DND-41 (cell line): ENCODE data around the gene RSPH3.

Experiments used
- ATAC-seq: fragments of 200-7000 bp; cut with Tn5 transposase; 3 replicates; pipeline ENCODE4 v1.9.1; 2021; ENCODE audit warnings: low read depth; ENCODE audit not compliant: insufficient read depth
- DNase-seq: peaks from one replicate; pipeline ENCODE4 v3.0.0-alpha.2; 2020
- H2AFZ ChIP-seq: 2 replicates; pipeline ENCODE4 v1.6.0; 2012; ENCODE audit warnings: low read depth, low read length
- H3K27ac ChIP-seq: 2 replicates; pipeline ENCODE4 v1.5.1; 2012; ENCODE audit warnings: low read length, inconsistent platforms
- H3K27me3 ChIP-seq: fragments of 200-600 bp; sonication (generic); 2 replicates; pipeline ENCODE4 v1.6.0; 2012; ENCODE audit warnings: low read length, mild to moderate bottlenecking, inconsistent platforms; ENCODE audit not compliant: insufficient read depth, poor library complexity
- H3K36me3 ChIP-seq: 2 replicates; pipeline ENCODE4 v1.5.1; 2012; ENCODE audit warnings: low read length, inconsistent platforms; ENCODE audit not compliant: insufficient read depth
- H3K4me1 ChIP-seq: 2 replicates; pipeline ENCODE4 v1.5.1; 2012; ENCODE audit warnings: mild to moderate bottlenecking, low read length; ENCODE audit not compliant: insufficient read depth
- H3K4me2 ChIP-seq: 2 replicates; pipeline ENCODE4 v1.6.0; 2012; ENCODE audit warnings: mild to moderate bottlenecking, moderate library complexity, low read length, inconsistent platforms; ENCODE audit not compliant: insufficient read depth
- H3K4me3 ChIP-seq, 2 experiments: fragments of 200-600 bp in 1 of 2; shearing (Covaris generic) in 1 of 2; 2 replicates each; pipeline ENCODE4 v1.5.1; 2012 to 2016; ENCODE audit warnings: inconsistent platforms in 2 of 2, low read length in 2 of 2, mild to moderate bottlenecking in 2 of 2, low read depth in 1 of 2, moderate library complexity in 1 of 2
- H3K79me2 ChIP-seq: 2 replicates; pipeline ENCODE4 v1.6.0; 2012; ENCODE audit warnings: low read length, inconsistent platforms; ENCODE audit not compliant: insufficient read depth
- H3K9ac ChIP-seq: 2 replicates; pipeline ENCODE4 v1.6.0; 2012; ENCODE audit warnings: low read depth, mild to moderate bottlenecking, inconsistent platforms, low read length, moderate library complexity
- H3K9me3 ChIP-seq: 2 replicates; pipeline ENCODE4 v1.5.1; 2012; ENCODE audit warnings: low read length, moderate library complexity, mild to moderate bottlenecking, inconsistent platforms; ENCODE audit not compliant: insufficient read depth, severe bottlenecking
- H4K20me1 ChIP-seq: 2 replicates; pipeline ENCODE4 v1.6.0; 2012; ENCODE audit warnings: low read length; ENCODE audit not compliant: insufficient read depth
- EZH2 ChIP-seq: IDR thresholded peaks from 3 replicates; pipeline ENCODE4 v1.6.1; 2012; ENCODE audit warnings: borderline replicate concordance, low read depth, mild to moderate bottlenecking, moderate library complexity, low read length, inconsistent platforms; ENCODE audit not compliant: severe bottlenecking
- TF ChIP-seq, protein P1 (sequence below): IDR thresholded peaks from 2 replicates; pipeline ENCODE4 v1.5.1; 2012; ENCODE audit warnings: borderline replicate concordance, low read length, moderate library complexity, mild to moderate bottlenecking; ENCODE audit not compliant: poor library complexity, severe bottlenecking; ENCODE audit errors: extremely low read depth

RSPH3 gene

DNA sequence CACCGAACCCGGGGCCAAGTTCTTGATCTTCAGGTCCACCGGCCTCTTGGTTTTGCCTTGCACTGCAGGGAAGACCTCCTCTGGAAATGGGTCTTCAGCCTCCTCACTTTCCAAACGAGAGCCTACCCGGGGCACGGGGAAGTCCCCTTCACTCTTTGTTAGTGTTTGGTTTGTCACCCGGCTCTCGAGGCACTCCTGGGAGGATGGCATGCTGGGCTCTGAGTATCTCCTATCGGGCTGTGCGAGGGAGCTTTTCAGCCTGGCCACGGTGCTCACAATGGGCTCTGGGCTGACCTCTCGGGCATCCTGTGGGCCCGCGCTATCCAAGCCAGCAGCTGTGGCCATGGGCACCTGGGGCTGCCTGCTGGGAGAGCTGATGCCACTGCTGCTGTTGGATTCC, 36.7 kb upstream of the RSPH3 start:
- H3K9ac ChIP-seq: no peak overlapping the region
- no peak for DNase-seq
- no peak for ATAC-seq
- H4K20me1 ChIP-seq: peaks cover 5% of the 10 kb centered on the region; the same call in 1 of the 2 replicates
- no peaks in the 10 kb centered on the region for H3K27me3 ChIP-seq
- H3K4me3 ChIP-seq: no peak overlapping the region
- H3K79me2 ChIP-seq: no peaks in the 10 kb centered on the region
- no peak overlapping the region for H3K4me2 ChIP-seq
- no peak overlapping the region for H3K27ac ChIP-seq
- TF ChIP-seq EZH2: no peak
- TF ChIP-seq, protein P1, sequence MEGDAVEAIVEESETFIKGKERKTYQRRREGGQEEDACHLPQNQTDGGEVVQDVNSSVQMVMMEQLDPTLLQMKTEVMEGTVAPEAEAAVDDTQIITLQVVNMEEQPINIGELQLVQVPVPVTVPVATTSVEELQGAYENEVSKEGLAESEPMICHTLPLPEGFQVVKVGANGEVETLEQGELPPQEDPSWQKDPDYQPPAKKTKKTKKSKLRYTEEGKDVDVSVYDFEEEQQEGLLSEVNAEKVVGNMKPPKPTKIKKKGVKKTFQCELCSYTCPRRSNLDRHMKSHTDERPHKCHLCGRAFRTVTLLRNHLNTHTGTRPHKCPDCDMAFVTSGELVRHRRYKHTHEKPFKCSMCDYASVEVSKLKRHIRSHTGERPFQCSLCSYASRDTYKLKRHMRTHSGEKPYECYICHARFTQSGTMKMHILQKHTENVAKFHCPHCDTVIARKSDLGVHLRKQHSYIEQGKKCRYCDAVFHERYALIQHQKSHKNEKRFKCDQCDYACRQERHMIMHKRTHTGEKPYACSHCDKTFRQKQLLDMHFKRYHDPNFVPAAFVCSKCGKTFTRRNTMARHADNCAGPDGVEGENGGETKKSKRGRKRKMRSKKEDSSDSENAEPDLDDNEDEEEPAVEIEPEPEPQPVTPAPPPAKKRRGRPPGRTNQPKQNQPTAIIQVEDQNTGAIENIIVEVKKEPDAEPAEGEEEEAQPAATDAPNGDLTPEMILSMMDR: no peak
- H3K4me1 ChIP-seq: peaks cover under 1% of the 10 kb centered on the region; the same call in 1 of the 2 replicates
- H2AFZ ChIP-seq: no peak overlapping the region
- peaks cover 64% of the 10 kb centered on the region for H3K36me3 ChIP-seq
- no peaks in the 10 kb centered on the region for H3K9me3 ChIP-seq

DNA sequence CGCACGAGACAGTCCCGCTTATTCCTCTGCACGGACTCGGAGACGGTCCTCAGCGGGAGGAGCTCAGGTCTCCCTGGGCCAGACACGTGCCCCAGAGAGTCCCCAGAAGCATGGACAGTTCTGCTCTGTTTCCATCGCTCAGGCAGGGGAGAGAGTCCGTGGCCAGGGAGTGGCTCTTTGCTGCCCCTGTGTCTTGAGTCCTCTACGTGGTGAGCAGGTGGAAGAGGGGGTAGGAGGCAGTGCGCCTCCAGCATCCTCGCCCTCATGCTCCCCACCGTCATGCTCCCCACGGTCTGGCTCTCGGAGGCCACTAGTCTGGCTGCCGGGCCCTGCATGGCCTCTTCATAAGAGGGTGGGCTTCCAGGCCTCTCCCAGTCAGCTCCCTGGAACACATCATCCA, 35.9 kb upstream of the RSPH3 start:
- H3K9ac ChIP-seq: no peak overlapping the region

DNA sequence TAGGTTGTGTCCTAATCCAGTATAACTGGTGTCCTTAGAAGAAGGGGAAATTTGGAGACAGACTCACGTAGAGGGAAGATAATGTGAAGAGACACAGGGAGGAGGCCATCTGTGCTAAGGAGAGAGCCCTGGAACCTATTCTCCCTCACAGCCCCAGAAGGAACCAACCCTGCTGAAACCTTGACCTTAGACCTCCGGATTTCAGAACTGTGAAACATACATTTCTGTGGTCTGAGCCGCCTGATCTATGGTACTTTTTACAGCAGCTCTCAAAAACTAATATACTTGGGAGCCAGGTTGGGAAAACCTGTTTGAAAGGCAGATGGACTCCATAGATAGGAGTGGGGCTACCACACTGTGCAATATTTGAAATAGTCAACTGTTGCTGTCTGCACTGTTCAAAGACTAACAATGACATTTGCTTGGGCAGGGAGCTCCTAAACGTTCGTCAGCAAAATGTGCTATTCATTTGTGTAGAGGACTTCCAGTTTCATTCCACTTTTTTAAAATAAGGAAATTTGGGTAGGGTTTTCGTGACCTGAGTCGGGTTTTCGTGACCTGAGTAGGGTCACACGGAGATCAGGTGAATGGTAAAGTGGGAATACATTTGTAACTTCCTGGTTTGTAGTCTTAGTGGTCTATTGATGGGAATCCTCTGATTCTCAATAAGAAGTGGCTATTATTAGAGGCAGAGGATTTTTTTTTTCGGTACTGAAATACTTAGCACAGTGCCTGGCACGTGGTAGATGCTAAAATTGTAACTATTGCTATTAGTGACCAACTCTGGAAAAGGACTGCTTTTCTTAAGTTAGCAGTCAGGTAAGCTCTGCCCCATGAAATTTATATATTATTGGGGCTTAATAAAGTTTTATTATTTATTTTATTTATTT, 33.4 kb upstream of the RSPH3 start:
- H3K9me3 ChIP-seq: no peaks in the 10 kb centered on the region
- no peak overlapping the region for H2AFZ ChIP-seq
- peaks cover 5% of the 10 kb centered on the region; the same call in 1 of the 2 replicates for H4K20me1 ChIP-seq
- no peaks in the 10 kb centered on the region for H3K4me1 ChIP-seq
- TF ChIP-seq, protein P1: no peak
- no peak for TF ChIP-seq EZH2
- no peaks in the 10 kb centered on the region for H3K27me3 ChIP-seq
- H3K9ac ChIP-seq: no peak overlapping the region
- no peak overlapping the region for H3K27ac ChIP-seq
- no peak overlapping the region for H3K4me2 ChIP-seq
- H3K36me3 ChIP-seq: peaks cover 32% of the 10 kb centered on the region
- DNase-seq: no peak
- no peaks in the 10 kb centered on the region for H3K79me2 ChIP-seq
- peak; percentile 19; the same call in 1 of the 3 replicates for ATAC-seq
- H3K4me3 ChIP-seq: no peak overlapping the region

More for the DNA sequence above, 35.9 kb upstream of the RSPH3 start:
- Histone ChIP-seq H3K4me1 (no peaks in the 10 kb centered on the region; the same call in 1 of the 2 replicates), H3K9me3 (no peaks in the 10 kb centered on the region), H3K36me3 (peaks cover 56% of the 10 kb centered on the region), H3K27ac (no peak overlapping the region), H3K4me3 (no peak overlapping the region), H3K79me2 (no peaks in the 10 kb centered on the region), H4K20me1 (peaks cover 5% of the 10 kb centered on the region; the same call in 1 of the 2 replicates), H3K27me3 (no peaks in the 10 kb centered on the region), H2AFZ (no peak overlapping the region), H3K4me2 (no peak overlapping the region)
- ATAC-seq: no peak
- TF ChIP-seq, protein P1: no peak
- no peak for TF ChIP-seq EZH2
- no peak for DNase-seq
